GM21528 (cell line): ENCODE results near the gene HINT3.
"Not testable (repeated sequence)": the region's sequence is repeated elsewhere in the genome, so short reads cannot be mapped to it uniquely, and the experiment has no call there.

ENCODE experiments used
- ATAC-seq: cut with Tn5 transposase; IDR thresholded peaks from one replicate; pipeline ENCODE4 v1.9.1; 2021; ENCODE audit warnings: mild to moderate bottlenecking, moderate library complexity; ENCODE audit not compliant: unreplicated experiment, low FRiP score

The HINT3 gene

GRCh38 chr6:125939026-125939425 lies 17.5 kb upstream of the HINT3 start:
- ATAC-seq, result no peak

- no peak for ATAC-seq
These were observed 16.8 kb upstream of the HINT3 start for GRCh38 chr6:125939791-125940190.

GRCh38 chr6:125940247-125941041 lies 16.1 kb upstream of the HINT3 start:
- no peak for ATAC-seq

GRCh38 chr6:125942672-125943527 lies 13.7 kb upstream of the HINT3 start:
- no peak for ATAC-seq

- ATAC-seq, result no peak
These were observed 12.8 kb upstream of the HINT3 start for GRCh38 chr6:125943528-125944433.

- ATAC-seq, result no peak
These were observed 12.1 kb upstream of the HINT3 start for GRCh38 chr6:125944434-125944816.

- ATAC-seq, result no peak
These were observed 11.7 kb upstream of the HINT3 start for GRCh38 chr6:125944896-125945295.

- ATAC-seq, result no peak
These were observed 11.0 kb upstream of the HINT3 start for GRCh38 chr6:125945378-125946141.

- no peak for ATAC-seq
These were observed 9.0 kb upstream of the HINT3 start for GRCh38 chr6:125947615-125948014.

GRCh38 chr6:125948455-125948854 lies 8.1 kb upstream of the HINT3 start:
- no peak for ATAC-seq

- no peak for ATAC-seq
These were observed 7.5 kb upstream of the HINT3 start for GRCh38 chr6:125949069-125949468.

GRCh38 chr6:125950293-125950692 lies 6.3 kb upstream of the HINT3 start:
- no peak for ATAC-seq

GRCh38 chr6:125950716-125951115 lies 5.9 kb upstream of the HINT3 start:
- not testable (repeated sequence) for ATAC-seq

GRCh38 chr6:125951323-125951722 lies 5.2 kb upstream of the HINT3 start:
- ATAC-seq, result no peak

- no peak for ATAC-seq
These were observed 3.6 kb upstream of the HINT3 start for GRCh38 chr6:125952764-125953501.

GRCh38 chr6:125953502-125953875 lies 3.1 kb upstream of the HINT3 start:
- no peak for ATAC-seq

GRCh38 chr6:125954735-125955339 lies 1.7 kb upstream of the HINT3 start:
- ATAC-seq, result no peak

- no peak for ATAC-seq
These were observed 597 bp upstream of the HINT3 start for GRCh38 chr6:125955973-125956372.

- no peak for ATAC-seq
These were observed 772 bp downstream of the HINT3 start for GRCh38 chr6:125957391-125957693.
